Brain pericyte (primary cell): Measurements from ENCODE around the gene DEPDC1.
"Not testable (repeated sequence)": the region's sequence is repeated elsewhere in the genome, so short reads cannot be mapped to it uniquely, and the experiment has no call there.

ENCODE experiments used
- DNase-seq: peaks from one replicate; pipeline ENCODE4 v3.0.0-alpha.2; 2012; ENCODE audit warnings: low read depth, low spot score

DEPDC1 gene, protein sequence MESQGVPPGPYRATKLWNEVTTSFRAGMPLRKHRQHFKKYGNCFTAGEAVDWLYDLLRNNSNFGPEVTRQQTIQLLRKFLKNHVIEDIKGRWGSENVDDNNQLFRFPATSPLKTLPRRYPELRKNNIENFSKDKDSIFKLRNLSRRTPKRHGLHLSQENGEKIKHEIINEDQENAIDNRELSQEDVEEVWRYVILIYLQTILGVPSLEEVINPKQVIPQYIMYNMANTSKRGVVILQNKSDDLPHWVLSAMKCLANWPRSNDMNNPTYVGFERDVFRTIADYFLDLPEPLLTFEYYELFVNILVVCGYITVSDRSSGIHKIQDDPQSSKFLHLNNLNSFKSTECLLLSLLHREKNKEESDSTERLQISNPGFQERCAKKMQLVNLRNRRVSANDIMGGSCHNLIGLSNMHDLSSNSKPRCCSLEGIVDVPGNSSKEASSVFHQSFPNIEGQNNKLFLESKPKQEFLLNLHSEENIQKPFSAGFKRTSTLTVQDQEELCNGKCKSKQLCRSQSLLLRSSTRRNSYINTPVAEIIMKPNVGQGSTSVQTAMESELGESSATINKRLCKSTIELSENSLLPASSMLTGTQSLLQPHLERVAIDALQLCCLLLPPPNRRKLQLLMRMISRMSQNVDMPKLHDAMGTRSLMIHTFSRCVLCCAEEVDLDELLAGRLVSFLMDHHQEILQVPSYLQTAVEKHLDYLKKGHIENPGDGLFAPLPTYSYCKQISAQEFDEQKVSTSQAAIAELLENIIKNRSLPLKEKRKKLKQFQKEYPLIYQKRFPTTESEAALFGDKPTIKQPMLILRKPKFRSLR

DNA sequence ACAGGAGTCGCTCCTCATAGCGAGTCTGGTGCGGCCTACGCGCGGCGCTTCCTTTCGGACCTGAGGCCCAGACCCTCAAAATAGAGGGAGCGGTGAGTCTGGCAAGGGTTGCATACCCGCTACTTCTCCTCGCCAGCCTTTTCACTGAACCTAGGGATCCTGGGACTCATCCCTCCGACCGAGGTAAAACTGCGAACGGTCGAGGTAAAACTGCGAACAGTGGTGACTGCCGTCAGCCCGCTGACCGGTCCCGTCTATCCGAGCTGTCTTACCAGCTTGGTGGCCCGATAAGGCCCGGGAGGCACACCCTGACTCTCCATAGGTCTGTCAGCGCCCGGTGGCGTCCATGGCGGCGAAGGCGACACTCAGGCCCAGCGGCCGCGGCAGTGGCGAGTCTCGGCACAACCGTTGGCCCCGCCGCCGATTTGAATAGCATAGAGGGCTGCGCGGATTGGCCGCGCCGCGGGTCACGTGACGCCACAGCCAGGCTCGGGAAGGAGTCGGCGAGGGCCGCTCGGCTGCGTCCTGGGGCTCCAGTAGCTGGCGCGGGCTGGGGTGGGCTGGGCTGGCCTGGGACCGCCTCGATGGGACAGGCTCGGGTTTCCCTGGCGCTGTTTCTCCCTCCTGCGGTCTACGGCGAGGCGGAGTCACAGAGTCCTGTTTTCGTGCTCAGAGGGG is at the start of gene DEPDC1:
Gene DEPDC1 (minus strand): TSS at position 403 of the 678 bp plus-strand sequence. CDS start 83 bp downstream, at position 320.
- peak; percentile 79 for DNase-seq

GRCh38 chr1:68544651-68545050 is 47.8 kb upstream of the DEPDC1 start:
- DNase-seq, result no peak

- DNase-seq, result no peak
Measured at GRCh38 chr1:68542586-68542985, 45.7 kb upstream of the DEPDC1 start.

DNA sequence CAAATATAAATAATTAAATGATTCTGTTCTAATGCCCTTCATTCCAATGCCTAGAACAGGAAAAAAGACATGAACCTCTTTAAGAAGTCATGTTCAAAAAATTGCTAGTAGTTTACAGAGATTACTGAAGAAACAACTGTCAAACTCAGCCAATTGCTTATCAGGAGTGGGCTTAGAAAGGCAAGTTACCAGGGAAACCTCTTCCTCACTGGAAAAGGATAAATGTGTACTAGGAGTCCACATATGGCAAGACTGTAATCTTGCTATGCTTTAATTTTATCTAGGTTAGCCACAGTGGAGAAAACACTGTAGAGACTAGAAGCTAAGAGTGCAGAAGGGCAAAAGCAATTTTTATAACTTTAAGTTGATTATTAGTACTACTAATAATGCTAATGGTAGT is 42.1 kb upstream of the DEPDC1 start:
- no peak for DNase-seq

- DNase-seq, result no peak
Measured at GRCh38 chr1:68528243-68528642, 31.4 kb upstream of the DEPDC1 start.

DNA sequence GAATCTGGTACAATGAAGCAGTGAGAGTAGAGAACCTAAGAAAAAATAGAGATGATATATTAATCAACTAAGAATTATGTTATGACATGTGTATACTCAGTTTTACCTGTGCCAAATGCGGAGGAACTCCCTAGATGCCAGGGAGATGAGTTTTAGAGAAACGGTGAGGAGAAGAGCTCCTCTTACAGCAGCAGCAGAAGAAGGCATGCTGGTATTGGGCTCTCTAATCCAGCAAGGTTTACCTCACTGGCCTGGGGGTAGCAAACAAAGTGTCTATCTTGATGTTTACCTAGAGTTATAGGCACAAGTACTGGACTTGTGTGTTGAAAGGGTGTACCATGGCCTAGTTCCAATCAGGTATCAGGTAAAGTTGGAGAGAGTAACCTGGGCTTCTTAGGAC is 28.9 kb upstream of the DEPDC1 start:
- no peak for DNase-seq

GRCh38 chr1:68521286-68521685 is 24.4 kb upstream of the DEPDC1 start:
- no peak for DNase-seq

DNA sequence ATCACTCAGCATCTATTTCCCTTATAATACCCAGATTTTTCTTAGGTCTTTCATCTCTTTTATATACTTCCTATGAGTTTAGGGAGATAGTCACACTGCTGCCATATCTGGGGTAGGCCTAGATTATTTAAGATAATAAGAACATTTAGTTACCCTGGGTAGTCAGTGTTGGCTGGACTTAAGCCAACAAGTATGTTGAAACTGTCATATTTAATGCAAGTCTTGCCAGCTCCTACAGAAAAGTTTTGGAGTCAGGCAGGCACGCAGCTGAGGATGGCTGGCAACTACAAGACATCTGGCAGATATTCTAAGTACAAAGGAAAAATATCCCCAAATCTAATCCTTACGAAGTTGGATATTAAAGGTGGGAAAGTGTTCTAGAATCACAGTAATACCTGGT is 19.2 kb upstream of the DEPDC1 start:
- DNase-seq, result no peak

DNA sequence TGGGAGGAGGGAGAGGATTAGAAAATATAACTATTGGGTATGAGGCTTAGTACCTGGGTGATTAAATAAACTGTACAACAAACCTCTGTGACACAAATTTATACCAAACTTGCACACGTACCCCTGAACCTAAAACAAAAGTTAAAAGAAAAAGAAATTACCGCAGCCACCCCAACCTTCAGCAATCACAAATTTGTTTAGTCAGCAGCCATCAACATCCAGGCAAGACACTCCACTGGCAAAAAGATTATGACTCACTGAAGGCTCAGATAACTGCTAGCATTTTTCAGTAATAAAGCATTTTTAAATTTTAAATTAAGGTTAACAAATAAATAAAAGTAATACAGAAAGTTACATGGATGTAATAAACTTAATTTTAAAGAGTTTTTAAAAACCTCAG is 14.4 kb upstream of the DEPDC1 start:
- DNase-seq, result no peak

DNA sequence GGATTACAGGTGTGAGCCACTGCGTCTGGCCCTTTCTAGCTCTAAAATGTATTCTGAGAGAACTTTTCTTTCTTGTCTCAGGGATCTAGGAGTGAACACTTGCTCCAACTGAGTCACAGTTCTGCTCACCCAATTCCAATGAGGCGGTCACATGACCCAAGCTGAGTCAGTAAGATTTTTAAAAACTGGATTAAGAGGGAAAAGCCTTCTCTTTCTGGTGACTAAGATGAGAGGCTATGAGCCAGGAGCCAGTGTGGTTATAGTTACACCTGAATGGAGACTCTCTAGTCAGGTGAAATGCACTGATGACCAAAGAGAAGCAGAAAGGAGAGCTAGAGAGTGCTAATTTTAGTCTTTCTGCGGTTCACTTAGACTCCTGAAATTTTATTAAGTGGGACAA is 9.5 kb upstream of the DEPDC1 start:
- no peak for DNase-seq

DNA sequence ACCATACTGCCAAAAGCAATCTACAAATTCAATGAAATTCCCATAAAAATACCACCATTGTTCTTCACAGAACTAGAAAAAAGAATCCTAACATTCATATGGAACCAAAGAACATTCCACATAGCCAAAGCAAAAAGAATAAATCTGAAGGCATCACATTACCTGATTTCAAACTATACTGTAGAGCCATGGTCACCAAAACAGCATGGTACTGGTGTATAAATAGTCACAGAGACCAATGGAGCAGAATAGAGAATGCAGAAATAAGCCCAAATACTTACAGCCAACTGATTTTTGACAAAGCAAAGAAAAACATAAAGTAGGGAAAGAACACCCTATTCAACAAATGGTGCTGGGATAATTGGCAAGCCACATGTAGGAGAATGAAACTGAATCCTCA is 6.2 kb upstream of the DEPDC1 start:
- no peak for DNase-seq

DNA sequence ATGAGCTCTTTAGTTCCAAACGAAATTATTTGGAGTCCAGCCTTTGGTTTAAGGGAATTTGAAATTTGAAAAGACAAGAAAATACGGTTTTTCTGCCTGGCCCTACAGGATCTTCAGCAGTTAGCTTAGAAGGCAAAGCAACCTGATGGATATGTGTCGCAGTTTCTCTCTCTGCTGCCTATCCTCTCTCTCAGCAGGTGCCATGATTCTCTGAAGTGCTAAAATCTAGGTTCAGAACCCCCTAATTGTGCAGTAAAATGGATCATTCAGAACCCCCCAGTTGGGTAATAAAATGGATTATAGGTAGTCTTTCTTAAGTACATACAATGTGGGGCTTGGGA is 446 bp upstream of the DEPDC1 start:
- no peak for DNase-seq

GRCh38 chr1:68495968-68496679 is 758 bp downstream of the DEPDC1 start:
- no peak for DNase-seq

DNA sequence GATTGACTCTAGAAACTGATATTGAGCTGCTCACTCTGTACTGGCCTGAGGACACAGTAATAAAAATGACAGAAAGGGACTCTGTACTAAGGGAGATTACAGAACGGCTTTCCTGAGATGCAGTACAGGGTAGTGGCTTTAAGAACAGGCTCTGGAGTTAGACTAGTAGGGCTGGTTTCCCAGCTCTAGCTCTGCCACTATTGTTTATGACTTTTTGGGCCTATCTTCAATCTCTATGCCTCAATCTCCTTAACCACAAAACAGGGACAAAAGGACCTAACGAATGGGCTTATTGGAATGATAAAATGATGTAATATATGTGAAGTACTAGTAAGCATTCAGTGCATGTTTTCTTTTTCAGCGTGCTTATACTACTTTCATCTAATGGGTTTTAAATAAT is 1.4 kb downstream of the DEPDC1 start:
- no peak for DNase-seq

DNA sequence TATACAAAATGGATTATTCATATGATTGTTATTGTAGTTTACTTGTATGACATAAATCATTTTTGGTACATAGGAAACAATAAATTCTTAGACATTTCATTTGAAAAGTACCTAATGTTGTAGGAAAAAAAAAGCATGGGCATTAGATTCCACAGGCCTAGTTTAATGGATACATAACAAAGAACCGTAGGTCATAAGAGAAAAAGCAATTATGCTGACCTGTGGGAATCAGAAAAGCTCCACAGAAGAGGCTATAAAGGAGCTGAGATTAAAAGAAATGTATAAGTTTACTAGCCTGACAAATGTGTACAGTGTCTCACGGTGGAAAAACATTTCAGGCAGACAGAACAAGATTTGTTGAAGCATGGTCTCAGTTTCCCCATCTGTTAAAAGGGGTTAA is 3.7 kb downstream of the DEPDC1 start:
- no peak for DNase-seq

- not testable (repeated sequence) for DNase-seq
Measured at GRCh38 chr1:68492255-68492654, 4.6 kb downstream of the DEPDC1 start.

GRCh38 chr1:68490046-68490651 is 6.7 kb downstream of the DEPDC1 start:
- no peak for DNase-seq

DNA sequence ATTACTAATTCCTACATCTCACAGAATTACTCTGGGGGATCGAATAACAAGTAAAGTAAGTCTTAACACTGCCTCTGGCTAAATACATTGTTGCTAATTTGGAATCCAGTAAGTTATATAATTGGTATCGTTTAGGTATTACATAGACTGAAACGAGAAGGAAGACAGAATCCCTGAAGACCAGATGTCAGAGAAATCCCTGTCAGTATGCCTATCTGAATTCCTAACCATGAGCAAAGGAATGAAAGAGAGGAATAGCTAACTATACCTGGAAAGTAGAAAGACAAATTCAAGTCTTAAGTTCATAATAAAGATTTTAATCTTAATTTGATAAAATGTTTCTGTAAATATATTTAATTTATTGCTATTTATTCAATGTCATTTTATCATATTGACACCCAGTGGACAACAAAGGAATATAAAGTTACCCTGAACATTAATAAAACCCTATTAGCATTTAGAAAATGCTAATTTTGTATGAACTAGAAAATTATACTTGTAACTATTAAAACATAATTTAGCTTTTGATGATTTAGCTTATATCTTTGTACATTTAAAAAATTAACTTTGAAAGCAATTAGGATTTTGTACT is 11.4 kb downstream of the DEPDC1 start:
- no peak for DNase-seq

DNA sequence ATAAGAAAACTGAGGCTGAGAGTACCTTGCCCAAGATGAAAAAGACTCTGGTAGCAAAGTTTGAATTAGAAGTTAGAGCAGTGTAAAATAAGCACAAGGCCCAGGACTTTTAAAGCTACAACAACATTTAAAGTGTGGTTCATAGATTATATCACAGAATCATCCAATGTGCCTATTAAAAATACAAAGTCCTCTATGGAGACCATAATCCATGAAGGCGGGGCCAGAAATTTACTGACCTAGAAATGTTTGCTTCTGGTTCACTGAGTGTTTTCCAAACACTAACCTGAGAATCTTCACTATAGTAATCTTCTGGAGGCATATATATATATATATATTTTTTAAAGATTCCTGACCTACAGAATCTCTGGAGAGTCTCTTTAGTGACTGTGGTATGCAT is 12.3 kb downstream of the DEPDC1 start:
- no peak for DNase-seq

DNA sequence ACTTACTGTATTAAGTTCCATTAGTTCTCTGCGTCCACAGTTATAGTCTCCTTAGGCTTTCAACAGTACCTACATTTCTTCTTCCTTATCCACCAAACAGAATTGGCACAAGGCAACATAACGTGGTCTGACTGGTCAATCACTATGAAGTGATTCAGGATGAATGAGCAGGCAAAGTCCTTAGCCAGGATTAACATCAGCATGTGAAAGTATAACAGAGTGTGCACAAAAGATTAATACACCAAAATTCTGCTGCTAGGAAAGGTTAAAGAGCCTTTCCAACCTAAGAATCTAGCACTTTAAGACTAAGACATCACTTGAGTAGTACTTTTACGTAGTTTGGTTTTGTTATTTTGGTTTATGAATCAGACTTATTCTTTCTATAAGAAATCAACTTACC is 15.8 kb downstream of the DEPDC1 start:
- no peak for DNase-seq

DNA sequence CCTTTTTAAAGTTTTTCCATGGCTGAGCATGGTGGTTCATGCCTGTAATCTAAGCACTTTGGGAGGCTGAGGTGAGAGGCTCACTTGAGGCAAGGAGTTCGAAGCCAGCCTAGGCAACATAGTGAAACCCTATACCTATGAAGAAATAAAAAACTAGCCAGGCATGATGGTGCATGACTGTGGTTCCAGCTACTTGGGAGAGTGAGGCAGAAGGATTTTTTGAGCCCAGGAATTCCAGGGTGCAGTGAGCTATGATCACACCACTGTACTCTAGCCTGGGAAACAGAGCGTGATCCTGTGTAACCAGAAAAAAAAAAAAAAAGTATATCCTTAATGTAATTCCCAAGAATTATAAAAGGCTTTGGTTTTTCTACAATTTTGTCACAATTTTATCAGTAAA is 17.4 kb downstream of the DEPDC1 start:
- no peak for DNase-seq
